SK-N-SH (cell line): Measurements from ENCODE around the gene ADAMTS13. TPM values are rescaled to one million over a fixed set of nuclear protein-coding genes. Genes with fewer than 3 reads are reported as not detected.

Experiments used
- CTCF ChIA-PET: fragments of 300-600, 350-600 bp; formaldehyde crosslinking; extraction: SDS; loops from one replicate; lab custom pipeline; 2021; lab: Yijun Ruan, JAX
- POLR2A ChIA-PET: fragments of 350-600 bp; sonication (Branson Sonifier 250); formaldehyde crosslinking; extraction: SDS; loops from one replicate; lab custom pipeline; 2020; ENCODE audit warnings: antibody characterized with exemption, inconsistent platforms; lab: Yijun Ruan, JAX
- DNase-seq: peaks from one replicate; pipeline ENCODE4 v3.0.0; 2012
- H2AFZ ChIP-seq: fragments of 200-600 bp; sonication (generic); 2 replicates; pipeline ENCODE4 v1.8.1; 2016; ENCODE audit warnings: antibody characterized with exemption, mild to moderate bottlenecking, low read depth
- H3F3A ChIP-seq: fragments of 200-600 bp; sonication (generic); replicated peaks from 2 replicates; pipeline ENCODE3; 2016; ENCODE audit warnings: antibody characterized with exemption, mild to moderate bottlenecking; ENCODE audit not compliant: insufficient read depth
- H3K27ac ChIP-seq, 2 experiments: fragments of 200-500 bp in 1 of 2; fragments of 200-600 bp in 1 of 2; sonication (Bioruptor generic) in 1 of 2; sonication (generic), shearing (Covaris generic) in 1 of 2; 2 replicates each; pipeline versions ENCODE4 v1.5.1 to v1.6.1; 2014 to 2016; ENCODE audit warnings: low read depth in 2 of 2, inconsistent platforms in 1 of 2, low read length in 1 of 2, mild to moderate bottlenecking in 1 of 2, mixed read lengths in 1 of 2
- H3K27me3 ChIP-seq: fragments of 200-600 bp; sonication (generic), shearing (Covaris generic); 2 replicates; pipeline ENCODE4 v1.6.1; 2016; ENCODE audit warnings: mixed run types; ENCODE audit not compliant: insufficient read depth
- H3K36me3 ChIP-seq, 2 experiments: fragments of 200-500 bp in 1 of 2; fragments of 200-600 bp in 1 of 2; sonication (Bioruptor generic) in 1 of 2; sonication (generic) in 1 of 2; replicated peaks in 1 of 2; 2 replicates each; pipeline versions ENCODE3 to v1.5.1; 2014 to 2016; ENCODE audit warnings: low read length in 1 of 2, mild to moderate bottlenecking in 1 of 2; ENCODE audit not compliant: insufficient read depth in 2 of 2, control insufficient read depth in 1 of 2
- H3K4me1 ChIP-seq, 2 experiments: fragments of 200-500 bp in 1 of 2; fragments of 200-600 bp in 1 of 2; sonication (Bioruptor generic) in 1 of 2; sonication (generic), shearing (Covaris generic) in 1 of 2; 2 replicates each; pipeline versions ENCODE4 v1.5.1 to v1.6.1; 2014 to 2016; ENCODE audit warnings: low read depth in 1 of 2, low read length in 1 of 2, mixed run types in 1 of 2; ENCODE audit not compliant: insufficient read depth in 2 of 2, control insufficient read depth in 1 of 2
- H3K4me2 ChIP-seq: fragments of 200-600 bp; sonication (generic), shearing (Covaris generic); 2 replicates; pipeline ENCODE4 v1.6.1; 2017; ENCODE audit warnings: mixed run types
- H3K4me3 ChIP-seq, 2 experiments: fragments of 200-500 bp in 1 of 2; fragments of 200-600 bp in 1 of 2; sonication (Bioruptor generic) in 1 of 2; sonication (generic), shearing (Covaris generic) in 1 of 2; 2 replicates each; pipeline versions ENCODE4 v1.5.1 to v1.8.1; 2014 to 2016; ENCODE audit warnings: low read depth in 2 of 2, inconsistent platforms in 1 of 2, low read length in 1 of 2, mild to moderate bottlenecking in 1 of 2, mixed read lengths in 1 of 2, moderate library complexity in 1 of 2
- H3K79me2 ChIP-seq: fragments of 200-600 bp; sonication (generic); 2 replicates; pipeline ENCODE4 v1.8.1; 2017; ENCODE audit warnings: mild to moderate bottlenecking; ENCODE audit not compliant: insufficient read depth
- H3K9ac ChIP-seq: fragments of 200-600 bp; sonication (generic); 2 replicates; pipeline ENCODE4 v1.6.1; 2017; ENCODE audit warnings: mixed run types
- H3K9me2 ChIP-seq: fragments of 200-600 bp; sonication (generic); 2 replicates; pipeline ENCODE4 v1.6.1; 2017; ENCODE audit warnings: mixed run types
- H3K9me3 ChIP-seq: fragments of 200-600 bp; sonication (generic); 2 replicates; pipeline ENCODE4 v1.6.1; 2017; ENCODE audit warnings: mixed run types, mild to moderate bottlenecking, moderate library complexity
- H4K20me1 ChIP-seq: fragments of 200-600 bp; sonication (generic); 2 replicates; pipeline ENCODE4 v1.6.1; 2017; ENCODE audit warnings: mild to moderate bottlenecking, mixed run types; ENCODE audit not compliant: insufficient read depth
- CHD2 ChIP-seq: fragments of 150-350 bp; IDR thresholded peaks from 2 replicates; pipeline ENCODE4 v1.6.1; 2018; ENCODE audit warnings: low read length; ENCODE audit not compliant: partially characterized antibody
- EZH2phosphoT487 ChIP-seq: fragments of 200-600 bp; sonication (generic); IDR thresholded peaks from 2 replicates; pipeline ENCODE4 v1.6.1; 2017; ENCODE audit warnings: low read depth, mixed run types, mild to moderate bottlenecking, antibody characterized with exemption, moderate library complexity, borderline replicate concordance
- FOXJ3 ChIP-seq: sonication (generic); formaldehyde crosslinking; IDR thresholded peaks from 2 replicates; pipeline ENCODE4 v1.5.1; 2020; ENCODE audit warnings: mild to moderate bottlenecking, missing genetic modification reagents
- FOXM1 ChIP-seq: IDR thresholded peaks from 2 replicates; pipeline ENCODE4 v1.4.0; 2012; ENCODE audit warnings: low read depth, mild to moderate bottlenecking
- GABPA ChIP-seq: IDR thresholded peaks from 2 replicates; pipeline ENCODE4 v1.4.0; 2012; ENCODE audit warnings: low read depth, mild to moderate bottlenecking
- GATA2 ChIP-seq: sonication (generic); formaldehyde crosslinking; IDR thresholded peaks from 2 replicates; pipeline ENCODE4 v1.5.0; 2020; ENCODE audit warnings: mild to moderate bottlenecking, missing genetic modification reagents
- MXI1 ChIP-seq: IDR thresholded peaks from 2 replicates; pipeline ENCODE4 v1.6.1; 2012; ENCODE audit warnings: mild to moderate bottlenecking, low read depth, low read length, improper control_type of control experiment
- NFIC ChIP-seq: IDR thresholded peaks from 2 replicates; pipeline ENCODE4 v1.4.0; 2012; ENCODE audit warnings: borderline replicate concordance
- RAD21 ChIP-seq: IDR thresholded peaks from 2 replicates; pipeline ENCODE4 v1.6.1; 2012; ENCODE audit warnings: mild to moderate bottlenecking, low read length
- RCOR1 ChIP-seq: fragments of 150-350 bp; IDR thresholded peaks from 2 replicates; pipeline ENCODE4 v1.6.1; 2017; ENCODE audit warnings: antibody characterized with exemption, low read length
- TAF1 ChIP-seq: IDR thresholded peaks from 2 replicates; pipeline ENCODE4 v1.6.1; 2012; ENCODE audit warnings: low read depth, mild to moderate bottlenecking, low read length, moderate library complexity, borderline replicate concordance
- TEAD4 ChIP-seq: IDR thresholded peaks from 2 replicates; pipeline ENCODE4 v1.4.0; 2012; ENCODE audit warnings: mild to moderate bottlenecking, borderline replicate concordance; ENCODE audit not compliant: insufficient read depth
- USF1 ChIP-seq: IDR thresholded peaks from 2 replicates; pipeline ENCODE4 v1.4.0; 2012; ENCODE audit warnings: low read depth, borderline replicate concordance
- WGBS: methylation state at CpG from one replicate; pipeline ENCODE4 v1.1.6; 2017; ENCODE audit warnings: low lambda C conversion rate; 5-methylcytosine and 5-hydroxymethylcytosine counted together
- polyA plus RNA-seq, 3 experiments: library from polyadenylated mRNA; depleted of rRNA; stranded (reverse); fragments of >200 nt; gene quantifications; 2 replicates each; pipeline ENCODE4 v1.2.3, GENCODE V29; 2012
- TF ChIP-seq, protein P1 (sequence below): IDR thresholded peaks from 2 replicates; pipeline ENCODE4 v1.6.1; 2012; ENCODE audit warnings: mild to moderate bottlenecking, low read depth, low read length, moderate library complexity
- TF ChIP-seq, protein P2 (sequence below): IDR thresholded peaks from 2 replicates; pipeline ENCODE4 v1.4.0; 2012; ENCODE audit warnings: low read depth

The ADAMTS13 gene
- polyA plus RNA-seq, 1 of the 3 experiments (the other 2 are of a cell fraction) = 10.6 TPM

DNA sequence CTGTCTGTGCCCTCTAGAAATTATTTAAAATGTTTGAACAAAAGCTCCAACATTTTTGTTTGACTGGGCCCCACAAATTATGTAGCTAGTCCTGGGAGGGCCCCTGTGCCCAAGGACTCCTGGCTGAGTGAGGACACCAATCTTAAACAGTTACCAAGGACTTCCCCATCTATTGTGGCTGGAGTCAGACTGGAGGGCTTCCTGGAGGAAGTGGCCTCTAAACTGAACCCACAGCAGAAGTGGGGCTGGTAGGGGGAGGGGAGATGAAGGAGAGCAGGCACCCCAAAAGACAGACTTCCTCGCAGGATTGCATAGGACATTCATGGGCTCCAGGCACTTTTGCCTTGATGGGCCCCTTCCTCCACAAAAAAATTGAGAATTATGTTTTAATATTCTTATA, 8.1 kb downstream of the ADAMTS13 start:
- CTCF ChIA-PET = interaction anchor here (0.7 to 1.3 kb wide), 3 partner anchors 19 to 29 kb away, joined by 3 read pairs; partner anchors contain the start of gene CACFD1
- no peaks in the 10 kb centered on the region for H3K27me3 ChIP-seq
- TF ChIP-seq EZH2phosphoT487 (no peak), GABPA (no peak), CHD2 (no peak), MXI1 (no peak), RAD21 (no peak), FOXJ3 (CRISPR knock-in tag) (no peak), GATA2 (CRISPR knock-in tag) (no peak), FOXM1 (no peak)
- TF ChIP-seq, protein P1, sequence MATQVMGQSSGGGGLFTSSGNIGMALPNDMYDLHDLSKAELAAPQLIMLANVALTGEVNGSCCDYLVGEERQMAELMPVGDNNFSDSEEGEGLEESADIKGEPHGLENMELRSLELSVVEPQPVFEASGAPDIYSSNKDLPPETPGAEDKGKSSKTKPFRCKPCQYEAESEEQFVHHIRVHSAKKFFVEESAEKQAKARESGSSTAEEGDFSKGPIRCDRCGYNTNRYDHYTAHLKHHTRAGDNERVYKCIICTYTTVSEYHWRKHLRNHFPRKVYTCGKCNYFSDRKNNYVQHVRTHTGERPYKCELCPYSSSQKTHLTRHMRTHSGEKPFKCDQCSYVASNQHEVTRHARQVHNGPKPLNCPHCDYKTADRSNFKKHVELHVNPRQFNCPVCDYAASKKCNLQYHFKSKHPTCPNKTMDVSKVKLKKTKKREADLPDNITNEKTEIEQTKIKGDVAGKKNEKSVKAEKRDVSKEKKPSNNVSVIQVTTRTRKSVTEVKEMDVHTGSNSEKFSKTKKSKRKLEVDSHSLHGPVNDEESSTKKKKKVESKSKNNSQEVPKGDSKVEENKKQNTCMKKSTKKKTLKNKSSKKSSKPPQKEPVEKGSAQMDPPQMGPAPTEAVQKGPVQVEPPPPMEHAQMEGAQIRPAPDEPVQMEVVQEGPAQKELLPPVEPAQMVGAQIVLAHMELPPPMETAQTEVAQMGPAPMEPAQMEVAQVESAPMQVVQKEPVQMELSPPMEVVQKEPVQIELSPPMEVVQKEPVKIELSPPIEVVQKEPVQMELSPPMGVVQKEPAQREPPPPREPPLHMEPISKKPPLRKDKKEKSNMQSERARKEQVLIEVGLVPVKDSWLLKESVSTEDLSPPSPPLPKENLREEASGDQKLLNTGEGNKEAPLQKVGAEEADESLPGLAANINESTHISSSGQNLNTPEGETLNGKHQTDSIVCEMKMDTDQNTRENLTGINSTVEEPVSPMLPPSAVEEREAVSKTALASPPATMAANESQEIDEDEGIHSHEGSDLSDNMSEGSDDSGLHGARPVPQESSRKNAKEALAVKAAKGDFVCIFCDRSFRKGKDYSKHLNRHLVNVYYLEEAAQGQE = no peak
- H3K79me2 ChIP-seq = no peaks in the 10 kb centered on the region
- H3K9ac ChIP-seq = no peak overlapping the region
- POLR2A ChIA-PET = no interaction called here
- no peak overlapping the region for H3K27ac ChIP-seq
- H3K4me3 ChIP-seq = no peak overlapping the region
- no peak for DNase-seq
- no peak overlapping the region for H3K4me2 ChIP-seq
- no peaks in the 10 kb centered on the region for H3K9me3 ChIP-seq
- H3K4me1 ChIP-seq = no peaks in the 10 kb centered on the region
- 93% methylated on average over 1 of the region's 1 CpG for WGBS
- no peaks in the 10 kb centered on the region for H4K20me1 ChIP-seq
- H3K9me2 ChIP-seq = no peaks in the 10 kb centered on the region
- no peaks in the 10 kb centered on the region for H3F3A ChIP-seq
- no peaks in the 10 kb centered on the region for H3K36me3 ChIP-seq
- H2AFZ ChIP-seq = no peak overlapping the region

- 90% methylated on average over 2 of the region's 11 CpGs for WGBS
- H3K9ac ChIP-seq = no peak overlapping the region
- H3K4me2 ChIP-seq = no peak overlapping the region
- no peaks in the 10 kb centered on the region for H3K9me2 ChIP-seq
- H3K27me3 ChIP-seq = no peaks in the 10 kb centered on the region
- POLR2A ChIA-PET = interaction anchor here (0.7 kb wide), 1 partner anchor 15 kb away, joined by 3 read pairs; no protein-coding TSS in a partner anchor
- no peaks in the 10 kb centered on the region for H4K20me1 ChIP-seq
- no peak for TF ChIP-seq USF1
- no peak for TF ChIP-seq TAF1
- no peak for TF ChIP-seq RCOR1
- no peak for TF ChIP-seq TEAD4
- no peak for TF ChIP-seq NFIC
- TF ChIP-seq, protein P2, sequence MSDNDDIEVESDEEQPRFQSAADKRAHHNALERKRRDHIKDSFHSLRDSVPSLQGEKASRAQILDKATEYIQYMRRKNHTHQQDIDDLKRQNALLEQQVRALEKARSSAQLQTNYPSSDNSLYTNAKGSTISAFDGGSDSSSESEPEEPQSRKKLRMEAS = no peak
- no peak for TF ChIP-seq GABPA
- H3K4me1 ChIP-seq = no peaks in the 10 kb centered on the region
- no peak overlapping the region for H3K4me3 ChIP-seq
- no peaks in the 10 kb centered on the region for H3K79me2 ChIP-seq
- CTCF ChIA-PET = interaction anchor here (0.9 kb wide), 1 partner anchor 11 kb away, joined by 3 read pairs; no protein-coding TSS in a partner anchor
- H2AFZ ChIP-seq = no peak overlapping the region
- no peak overlapping the region for H3K27ac ChIP-seq
- H3F3A ChIP-seq = no peaks in the 10 kb centered on the region
- H3K9me3 ChIP-seq = no peaks in the 10 kb centered on the region
- H3K36me3 ChIP-seq = no peaks in the 10 kb centered on the region
- DNase-seq = no peak
These were observed 11.2 kb downstream of the ADAMTS13 start for GRCh38 chr9:133433351-133433843.
